Measurements from ENCODE around the gene MPHOSPH9. TPM values are rescaled to one million over a fixed set of nuclear protein-coding genes. Genes with fewer than 3 reads are reported as not detected.
A peak's percentile ranks its signal among the peaks of the same experiment; 100 is the strongest.

MPHOSPH9 gene, protein sequence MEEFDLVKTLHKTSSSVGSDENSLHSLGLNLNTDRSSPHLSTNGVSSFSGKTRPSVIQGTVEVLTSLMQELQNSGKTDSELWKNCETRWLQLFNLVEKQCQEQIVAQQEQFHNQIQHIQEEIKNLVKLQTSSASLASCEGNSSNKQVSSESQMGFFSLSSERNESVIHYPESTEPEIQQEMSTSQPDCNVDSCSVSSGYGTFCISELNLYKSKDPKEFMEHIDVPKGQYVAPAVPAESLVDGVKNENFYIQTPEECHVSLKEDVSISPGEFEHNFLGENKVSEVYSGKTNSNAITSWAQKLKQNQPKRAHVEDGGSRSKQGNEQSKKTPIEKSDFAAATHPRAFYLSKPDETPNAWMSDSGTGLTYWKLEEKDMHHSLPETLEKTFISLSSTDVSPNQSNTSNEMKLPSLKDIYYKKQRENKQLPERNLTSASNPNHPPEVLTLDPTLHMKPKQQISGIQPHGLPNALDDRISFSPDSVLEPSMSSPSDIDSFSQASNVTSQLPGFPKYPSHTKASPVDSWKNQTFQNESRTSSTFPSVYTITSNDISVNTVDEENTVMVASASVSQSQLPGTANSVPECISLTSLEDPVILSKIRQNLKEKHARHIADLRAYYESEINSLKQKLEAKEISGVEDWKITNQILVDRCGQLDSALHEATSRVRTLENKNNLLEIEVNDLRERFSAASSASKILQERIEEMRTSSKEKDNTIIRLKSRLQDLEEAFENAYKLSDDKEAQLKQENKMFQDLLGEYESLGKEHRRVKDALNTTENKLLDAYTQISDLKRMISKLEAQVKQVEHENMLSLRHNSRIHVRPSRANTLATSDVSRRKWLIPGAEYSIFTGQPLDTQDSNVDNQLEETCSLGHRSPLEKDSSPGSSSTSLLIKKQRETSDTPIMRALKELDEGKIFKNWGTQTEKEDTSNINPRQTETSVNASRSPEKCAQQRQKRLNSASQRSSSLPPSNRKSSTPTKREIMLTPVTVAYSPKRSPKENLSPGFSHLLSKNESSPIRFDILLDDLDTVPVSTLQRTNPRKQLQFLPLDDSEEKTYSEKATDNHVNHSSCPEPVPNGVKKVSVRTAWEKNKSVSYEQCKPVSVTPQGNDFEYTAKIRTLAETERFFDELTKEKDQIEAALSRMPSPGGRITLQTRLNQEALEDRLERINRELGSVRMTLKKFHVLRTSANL
- 16.0 and 16.5 TPM in 2 replicates for polyA plus RNA-seq (2013)

DNA sequence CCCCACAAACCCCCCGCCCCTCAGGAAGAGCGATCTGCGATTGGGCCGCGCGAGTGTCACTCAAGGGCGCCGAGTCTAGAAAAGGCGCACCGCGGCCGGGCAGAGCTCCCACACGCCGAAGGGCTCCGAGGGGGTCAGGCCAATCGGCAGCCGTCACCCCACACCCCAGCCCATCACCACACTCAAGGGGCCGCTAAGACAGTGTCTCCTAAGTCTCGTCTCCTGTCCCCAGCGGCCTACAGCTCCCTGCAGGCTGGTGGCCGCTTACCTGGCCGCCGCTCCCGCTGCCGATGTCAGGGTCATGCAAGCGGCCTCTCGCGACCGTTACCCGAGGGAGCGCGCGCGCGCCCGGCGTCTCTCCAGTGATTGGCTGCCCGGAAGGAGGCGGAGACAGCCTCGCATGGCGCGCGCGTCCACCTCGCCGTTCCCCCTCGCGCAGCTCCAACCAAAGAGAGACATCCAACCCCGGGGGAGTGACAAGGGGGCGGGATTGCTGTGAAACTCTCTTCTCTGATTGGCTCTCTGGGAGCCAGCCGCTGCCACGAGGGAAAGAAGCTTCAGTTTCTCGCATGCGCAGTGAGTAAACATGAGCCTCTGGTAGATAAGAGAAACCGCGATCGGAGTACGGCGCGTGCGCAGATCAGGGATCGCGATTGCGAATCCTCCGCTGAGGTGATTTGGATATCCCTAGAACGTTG, at the start of gene MPHOSPH9, which contains the start of gene MTRFR:
MPHOSPH9 (minus strand) TSS at position 335 of the 698 bp plus-strand sequence. CDS start 2,777 bp downstream, outside the sequence.
MTRFR (plus strand) TSS at position 630 of the 698 bp plus-strand sequence. CDS start 20,239 bp downstream, outside the sequence.
- H3K79me2 ChIP-seq (ENCODE audit: control insufficient read depth, insufficient read depth, low read length, poor library complexity): peaks cover 9% of the 10 kb centered on the region
- H3K4me2 ChIP-seq (ENCODE audit: low read length): peak within 1 kb of the TSS; percentile 86
- peaks cover 5 to 7% of the 10 kb centered on the region in 2 experiments for H3K4me1 ChIP-seq (ENCODE audit: control insufficient read depth in 1 of 2, insufficient read depth in 2 of 2, low read length in 2 of 2)
- peak within 1 kb of the TSS; percentile 88 for H3K9ac ChIP-seq (ENCODE audit: low read length)
- peak within 1 kb of the TSS; percentile 62 for H3K27ac ChIP-seq (ENCODE audit: low read depth, low read length)
- peaks cover 6% of the 10 kb centered on the region for H3K79me1 ChIP-seq (ENCODE audit: low read length)
- peak within 1 kb of the TSS; percentile 95 for H3K4me3 ChIP-seq (ENCODE audit: low read depth, low read length)
- H3K18ac ChIP-seq (ENCODE audit: low read length): peak within 1 kb of the TSS; percentile 83
- no peak within 1 kb of the TSS for H3K23ac ChIP-seq (ENCODE audit: low read length)
- DNase-seq: peak; percentile 100
- no peaks in the 10 kb centered on the region for H3K27me3 ChIP-seq (ENCODE audit: insufficient read depth, low read length)
- peak within 1 kb of the TSS; percentile 84 for H2AK5ac ChIP-seq (ENCODE audit: low read length)
- H4K91ac ChIP-seq (ENCODE audit: low read depth, low read length): peak within 1 kb of the TSS; percentile 64
- peak within 1 kb of the TSS; percentile 86 for H2AFZ ChIP-seq (ENCODE audit: insufficient read depth, low read length, poor library complexity)
- H2BK12ac ChIP-seq (ENCODE audit: low read length): no peak within 1 kb of the TSS
- peak within 1 kb of the TSS; percentile 35 for H2BK5ac ChIP-seq (ENCODE audit: low read depth, low read length, poor library complexity)
- peak within 1 kb of the TSS; percentile 89 for H4K8ac ChIP-seq (ENCODE audit: low read depth, low read length)
- no CpG with 5 or more reads among the region's 66 CpGs for whole genome bisulfite sequencing (ENCODE audit: extremely low coverage, insufficient coverage, insufficient read length)
- H2BK120ac ChIP-seq (ENCODE audit: insufficient read depth, low read length, poor library complexity): peak within 1 kb of the TSS; percentile 64
- H3K36me3 ChIP-seq (ENCODE audit: control insufficient read depth in 1 of 2, insufficient read depth in 2 of 2, low read length in 2 of 2): no peaks in the 10 kb centered on the region
- H3K9me3 ChIP-seq (ENCODE audit: insufficient read depth, low read depth, low read length): peaks cover 2% of the 10 kb centered on the region
- peak within 1 kb of the TSS; percentile 49 for H4K12ac ChIP-seq (ENCODE audit: low read depth, low read length)
- H3K14ac ChIP-seq (ENCODE audit: low read length): peak within 1 kb of the TSS; percentile 74
- H3K4ac ChIP-seq (ENCODE audit: low read depth, low read length): peak within 1 kb of the TSS; percentile 95

DNA sequence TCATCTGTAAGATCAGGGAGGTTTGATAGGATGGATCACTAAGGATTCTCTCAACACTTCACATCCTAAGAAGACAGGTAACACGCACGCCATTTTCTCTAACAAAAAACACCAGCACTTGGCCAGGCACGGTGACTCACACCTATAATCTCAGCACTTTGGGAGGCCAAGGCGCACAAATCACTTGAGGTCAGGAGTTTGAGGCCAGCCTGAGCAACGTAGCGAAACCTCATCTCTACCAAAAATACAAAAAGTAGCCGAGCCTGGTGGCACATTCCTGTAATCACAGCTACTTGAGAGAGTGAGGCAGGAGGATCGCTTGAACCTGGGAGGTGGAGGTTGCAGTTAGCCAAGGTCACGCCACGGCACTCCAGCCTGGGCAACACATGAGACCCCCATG, 49.2 kb upstream of the MPHOSPH9 start:
- Histone ChIP-seq H3K4me2 (ENCODE audit: low read length) (no peak overlapping the region), H3K23ac (ENCODE audit: low read length) (no peak overlapping the region), H3K9ac (ENCODE audit: low read length) (no peak overlapping the region), H3K18ac (ENCODE audit: low read length) (no peak overlapping the region), H2BK120ac (ENCODE audit: insufficient read depth, low read length, poor library complexity) (no peak overlapping the region), H2BK12ac (ENCODE audit: low read length) (no peak overlapping the region), H3K4me3 (ENCODE audit: low read depth, low read length) (no peak overlapping the region), H2AK5ac (ENCODE audit: low read length) (no peak overlapping the region), H3K9me3 (ENCODE audit: insufficient read depth, low read depth, low read length) (no peaks in the 10 kb centered on the region), H3K79me1 (ENCODE audit: low read length) (no peaks in the 10 kb centered on the region), H4K8ac (ENCODE audit: low read depth, low read length) (no peak overlapping the region), H3K4ac (ENCODE audit: low read depth, low read length) (no peak overlapping the region), H4K91ac (ENCODE audit: low read depth, low read length) (no peak overlapping the region), H2AFZ (ENCODE audit: insufficient read depth, low read length, poor library complexity) (no peak overlapping the region), H3K79me2 (ENCODE audit: control insufficient read depth, insufficient read depth, low read length, poor library complexity) (no peaks in the 10 kb centered on the region), H3K27me3 (ENCODE audit: insufficient read depth, low read length) (no peaks in the 10 kb centered on the region), H3K27ac (ENCODE audit: low read depth, low read length) (no peak overlapping the region), H4K12ac (ENCODE audit: low read depth, low read length) (no peak overlapping the region), H3K4me1 (ENCODE audit: control insufficient read depth in 1 of 2, insufficient read depth in 2 of 2, low read length in 2 of 2) (no peaks in the 10 kb centered on the region), H3K14ac (ENCODE audit: low read length) (no peak overlapping the region), H3K36me3 (ENCODE audit: control insufficient read depth in 1 of 2, insufficient read depth in 2 of 2, low read length in 2 of 2) (no peaks in the 10 kb centered on the region), H2BK5ac (ENCODE audit: low read depth, low read length, poor library complexity) (no peak overlapping the region)
- no CpG with 5 or more reads among the region's 10 CpGs for WGBS (ENCODE audit: extremely low coverage, insufficient coverage, insufficient read length)
- DNase-seq: no peak

DNA sequence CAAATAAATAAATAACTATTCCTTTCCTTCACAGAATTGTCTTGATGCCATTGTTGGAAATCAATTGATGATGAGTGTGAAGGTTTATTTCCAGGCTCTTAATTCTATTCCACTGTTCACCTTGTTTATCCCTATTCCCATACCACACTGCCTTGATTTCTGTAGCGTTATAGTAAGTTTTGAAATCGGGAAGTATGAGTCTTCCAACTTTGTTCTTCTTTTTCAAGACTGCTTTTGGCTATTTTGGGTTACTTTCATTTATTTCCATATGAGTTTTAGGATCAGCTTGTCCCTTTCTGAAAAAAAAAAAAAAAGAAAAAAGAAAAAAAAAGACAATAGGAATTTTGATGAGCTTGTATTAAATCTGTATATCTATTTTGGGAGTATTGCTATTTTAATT, 48.0 kb upstream of the MPHOSPH9 start:
- Histone ChIP-seq H3K79me2 (ENCODE audit: control insufficient read depth, insufficient read depth, low read length, poor library complexity) (no peaks in the 10 kb centered on the region), H3K23ac (ENCODE audit: low read length) (no peak overlapping the region), H3K9me3 (ENCODE audit: insufficient read depth, low read depth, low read length) (no peaks in the 10 kb centered on the region), H3K14ac (ENCODE audit: low read length) (no peak overlapping the region), H3K27ac (ENCODE audit: low read depth, low read length) (no peak overlapping the region), H3K9ac (ENCODE audit: low read length) (no peak overlapping the region), H2BK12ac (ENCODE audit: low read length) (no peak overlapping the region), H4K12ac (ENCODE audit: low read depth, low read length) (no peak overlapping the region), H4K91ac (ENCODE audit: low read depth, low read length) (no peak overlapping the region), H3K4me3 (ENCODE audit: low read depth, low read length) (no peak overlapping the region), H3K79me1 (ENCODE audit: low read length) (no peaks in the 10 kb centered on the region), H3K18ac (ENCODE audit: low read length) (no peak overlapping the region), H3K4ac (ENCODE audit: low read depth, low read length) (no peak overlapping the region), H2AK5ac (ENCODE audit: low read length) (no peak overlapping the region), H2AFZ (ENCODE audit: insufficient read depth, low read length, poor library complexity) (no peak overlapping the region), H4K8ac (ENCODE audit: low read depth, low read length) (no peak overlapping the region), H3K27me3 (ENCODE audit: insufficient read depth, low read length) (no peaks in the 10 kb centered on the region), H3K4me1 (ENCODE audit: control insufficient read depth in 1 of 2, insufficient read depth in 2 of 2, low read length in 2 of 2) (no peaks in the 10 kb centered on the region), H3K36me3 (ENCODE audit: control insufficient read depth in 1 of 2, insufficient read depth in 2 of 2, low read length in 2 of 2) (no peaks in the 10 kb centered on the region), H3K4me2 (ENCODE audit: low read length) (no peak overlapping the region), H2BK120ac (ENCODE audit: insufficient read depth, low read length, poor library complexity) (no peak overlapping the region), H2BK5ac (ENCODE audit: low read depth, low read length, poor library complexity) (no peak overlapping the region)
- WGBS (ENCODE audit: extremely low coverage, insufficient coverage, insufficient read length): no CpG with 5 or more reads among the region's 2 CpGs
- no peak for DNase-seq
